Muscle layer of colon (tissue), 2 donors: ENCODE results near the gene DNMT3B.
A peak's percentile ranks its signal among the peaks of the same experiment; 100 is the strongest.

Source experiments
- H3K27ac ChIP-seq: one replicate; pipeline ENCODE4 v1.7.0; 2013; ENCODE audit warnings: low read depth, mild to moderate bottlenecking, low read length, moderate library complexity
- H3K27me3 ChIP-seq, 2 donors: one replicate each; pipeline ENCODE4 v1.7.0; 2013; ENCODE audit warnings: low read length in 2 of 2, mild to moderate bottlenecking in 2 of 2; ENCODE audit not compliant: insufficient read depth in 2 of 2, control insufficient read depth in 1 of 2
- H3K36me3 ChIP-seq: one replicate; pipeline ENCODE4 v1.7.0; 2013; ENCODE audit warnings: mild to moderate bottlenecking, low read length; ENCODE audit not compliant: insufficient read depth
- H3K4me1 ChIP-seq: one replicate; pipeline ENCODE4 v1.7.0; 2013; ENCODE audit warnings: mild to moderate bottlenecking, low read length; ENCODE audit not compliant: insufficient read depth
- H3K4me3 ChIP-seq, 2 donors: one replicate each; pipeline ENCODE4 v1.7.0; 2013; ENCODE audit warnings: low read length in 2 of 2, low read depth in 1 of 2, mild to moderate bottlenecking in 1 of 2, moderate library complexity in 1 of 2
- H3K9ac ChIP-seq: one replicate; pipeline ENCODE4 v1.7.0; 2013; ENCODE audit warnings: low read length
- H3K9me3 ChIP-seq: one replicate; pipeline ENCODE4 v1.7.0; 2013; ENCODE audit warnings: mild to moderate bottlenecking, low read length
- donor health status: abdominal sarcoma.
- donor health status: Adenocarcinoma of cecum.

Gene DNMT3B

GRCh38 chr20:32819992-32820697, 58.0 kb downstream of the DNMT3B start:
- Histone ChIP-seq H3K4me1 (peaks cover 36% of the 10 kb centered on the region), H3K9ac (peak overlapping the region; percentile 79), H3K27ac (peak overlapping the region; percentile 95)

GRCh38 chr20:32820698-32821377, 58.7 kb downstream of the DNMT3B start:
- peaks cover 37% of the 10 kb centered on the region for H3K4me1 ChIP-seq
- no peaks in the 10 kb centered on the region for H3K27me3 ChIP-seq
- H3K9ac ChIP-seq: peak overlapping the region; percentile 79
- H3K4me3 ChIP-seq: peak overlapping the region; percentile 94
- H3K27ac ChIP-seq: peak overlapping the region; percentile 95
- H3K9me3 ChIP-seq: no peaks in the 10 kb centered on the region
- no peaks in the 10 kb centered on the region for H3K36me3 ChIP-seq

More at GRCh38 chr20:32819992-32820697, 58.0 kb downstream of the DNMT3B start:
- Histone ChIP-seq H3K36me3 (no peaks in the 10 kb centered on the region), H3K27me3 (no peaks in the 10 kb centered on the region), H3K9me3 (no peaks in the 10 kb centered on the region), H3K4me3 (peak overlapping the region; percentile 94)

- peaks cover 37% of the 10 kb centered on the region for H3K4me1 ChIP-seq
- H3K27me3 ChIP-seq: no peaks in the 10 kb centered on the region
- H3K9me3 ChIP-seq: no peaks in the 10 kb centered on the region
- no peak overlapping the region for H3K27ac ChIP-seq
- no peak overlapping the region for H3K4me3 ChIP-seq
- H3K36me3 ChIP-seq: peaks cover 7% of the 10 kb centered on the region
- no peak overlapping the region for H3K9ac ChIP-seq
Observed at GRCh38 chr20:32822225-32822624, 60.0 kb downstream of the DNMT3B start.

GRCh38 chr20:32823078-32823477, 60.9 kb downstream of the DNMT3B start:
- Histone ChIP-seq H3K4me1 (peaks cover 40% of the 10 kb centered on the region), H3K9ac (no peak overlapping the region), H3K4me3 (no peak overlapping the region), H3K27ac (no peak overlapping the region), H3K27me3 (no peaks in the 10 kb centered on the region), H3K9me3 (no peaks in the 10 kb centered on the region), H3K36me3 (peaks cover 12% of the 10 kb centered on the region)

GRCh38 chr20:32823737-32824588, 61.8 kb downstream of the DNMT3B start:
- Histone ChIP-seq H3K4me3 (no peak overlapping the region), H3K27me3 (no peaks in the 10 kb centered on the region), H3K4me1 (peaks cover 45% of the 10 kb centered on the region), H3K9me3 (no peaks in the 10 kb centered on the region), H3K36me3 (peaks cover 18% of the 10 kb centered on the region), H3K27ac (no peak overlapping the region), H3K9ac (no peak overlapping the region)

- H3K4me3 ChIP-seq: no peak overlapping the region
- peak overlapping the region; percentile 12 for H3K27ac ChIP-seq
- H3K9me3 ChIP-seq: no peaks in the 10 kb centered on the region
- no peaks in the 10 kb centered on the region for H3K27me3 ChIP-seq
- H3K36me3 ChIP-seq: peaks cover 18% of the 10 kb centered on the region
- peaks cover 34% of the 10 kb centered on the region for H3K4me1 ChIP-seq
- H3K9ac ChIP-seq: no peak overlapping the region
Observed at GRCh38 chr20:32828029-32828680, 66.0 kb downstream of the DNMT3B start.

GRCh38 chr20:32829311-32830005, 67.3 kb downstream of the DNMT3B start:
- H3K36me3 ChIP-seq: peaks cover 18% of the 10 kb centered on the region
- no peak overlapping the region for H3K27ac ChIP-seq
- H3K4me1 ChIP-seq: peaks cover 26% of the 10 kb centered on the region

GRCh38 chr20:32830437-32830836, 68.3 kb downstream of the DNMT3B start:
- H3K9ac ChIP-seq: no peak overlapping the region
- no peak overlapping the region for H3K27ac ChIP-seq
- no peaks in the 10 kb centered on the region for H3K9me3 ChIP-seq
- H3K36me3 ChIP-seq: peaks cover 18% of the 10 kb centered on the region
- H3K4me3 ChIP-seq: no peak overlapping the region
- H3K4me1 ChIP-seq: peaks cover 21% of the 10 kb centered on the region
- H3K27me3 ChIP-seq: no peaks in the 10 kb centered on the region

More at GRCh38 chr20:32829311-32830005, 67.3 kb downstream of the DNMT3B start:
- no peaks in the 10 kb centered on the region for H3K27me3 ChIP-seq
- no peak overlapping the region for H3K4me3 ChIP-seq
- no peaks in the 10 kb centered on the region for H3K9me3 ChIP-seq
- no peak overlapping the region for H3K9ac ChIP-seq

- Histone ChIP-seq H3K4me3 (no peak overlapping the region), H3K27me3 (no peaks in the 10 kb centered on the region), H3K9ac (no peak overlapping the region), H3K4me1 (peaks cover 21% of the 10 kb centered on the region), H3K27ac (no peak overlapping the region), H3K36me3 (peaks cover 25% of the 10 kb centered on the region), H3K9me3 (no peaks in the 10 kb centered on the region)
Observed at GRCh38 chr20:32831982-32832381, 69.8 kb downstream of the DNMT3B start.

- Histone ChIP-seq H3K4me1 (peaks cover 21% of the 10 kb centered on the region), H3K9ac (no peak overlapping the region), H3K27me3 (no peaks in the 10 kb centered on the region), H3K9me3 (no peaks in the 10 kb centered on the region), H3K36me3 (peaks cover 24% of the 10 kb centered on the region), H3K27ac (no peak overlapping the region), H3K4me3 (no peak overlapping the region)
Observed at GRCh38 chr20:32832664-32833063, 70.5 kb downstream of the DNMT3B start.
